ENCODE data around the gene MEGF11.
"Not testable (repeated sequence)": the region's sequence is repeated elsewhere in the genome, so short reads cannot be mapped to it uniquely, and the experiment has no call there.

The MEGF11 gene

DNA sequence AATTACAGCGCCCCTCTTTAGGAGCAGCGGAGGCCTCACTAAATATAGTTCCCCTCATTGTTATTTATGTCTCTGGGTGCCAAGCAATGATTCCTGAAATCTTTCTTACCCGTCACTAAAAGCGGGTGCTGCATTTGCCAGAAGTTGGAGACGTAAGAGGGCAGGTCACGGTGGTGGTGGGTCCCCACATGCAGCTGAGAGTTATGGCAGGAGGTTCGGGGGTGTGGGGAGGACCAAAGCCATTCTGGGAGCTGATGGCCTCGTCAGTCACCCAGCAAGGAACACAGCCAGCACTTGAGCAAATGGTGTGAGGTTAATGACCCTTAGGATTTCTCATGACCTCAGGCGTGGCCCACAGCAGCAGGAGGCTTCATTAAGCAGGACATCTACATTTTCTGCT, 255.1 kb downstream of the MEGF11 start:
- DNase-seq (ENCODE audit: low read depth): no peak

- no peak for DNase-seq (ENCODE audit: low read depth)
Observed at GRCh38 chr15:65996901-65997300, 256.6 kb downstream of the MEGF11 start.

DNA sequence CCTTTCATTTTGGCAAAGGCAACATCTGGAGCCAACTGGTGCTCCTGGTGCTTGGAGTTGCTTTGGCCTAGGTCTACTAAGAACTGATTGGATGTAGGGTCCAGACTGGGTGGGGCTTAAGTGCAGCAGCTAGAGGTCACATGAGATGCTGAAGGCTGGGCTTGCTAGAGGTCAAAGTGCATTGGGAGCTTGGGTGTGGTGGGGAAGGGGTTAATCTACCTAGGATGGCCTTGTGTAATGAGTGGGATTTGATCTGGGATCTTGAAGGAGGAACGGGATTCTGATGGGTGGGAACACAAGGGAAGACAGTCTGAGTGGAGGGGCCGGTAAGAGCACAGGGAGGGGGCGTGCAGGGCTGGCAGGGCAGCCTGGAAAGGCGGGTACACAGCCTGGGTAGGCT, 258.7 kb downstream of the MEGF11 start:
- no peak for DNase-seq (ENCODE audit: low read depth)

- DNase-seq (ENCODE audit: low read depth): no peak
Observed at GRCh38 chr15:65993762-65994161, 259.8 kb downstream of the MEGF11 start.

DNA sequence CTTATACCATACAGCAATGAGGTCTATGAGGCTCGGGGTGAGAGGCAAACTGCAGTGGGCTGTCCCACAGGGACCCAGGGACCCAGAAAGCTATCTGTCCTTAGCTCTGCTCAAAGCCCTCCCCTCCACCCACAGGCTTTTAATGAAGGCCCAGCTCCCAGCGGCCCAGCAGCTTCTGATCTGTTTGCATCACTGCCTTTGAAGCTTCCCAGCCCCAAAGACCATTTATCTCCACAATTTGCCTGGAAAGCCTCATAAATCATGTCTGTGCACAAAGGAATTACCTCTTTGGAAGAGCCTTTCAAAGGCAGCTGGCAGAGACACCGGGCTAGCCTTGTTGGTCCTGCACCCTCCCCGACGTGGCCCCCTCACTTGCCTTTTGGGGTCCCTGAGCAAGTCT, 260.3 kb downstream of the MEGF11 start:
- no peak for DNase-seq (ENCODE audit: low read depth)

DNA sequence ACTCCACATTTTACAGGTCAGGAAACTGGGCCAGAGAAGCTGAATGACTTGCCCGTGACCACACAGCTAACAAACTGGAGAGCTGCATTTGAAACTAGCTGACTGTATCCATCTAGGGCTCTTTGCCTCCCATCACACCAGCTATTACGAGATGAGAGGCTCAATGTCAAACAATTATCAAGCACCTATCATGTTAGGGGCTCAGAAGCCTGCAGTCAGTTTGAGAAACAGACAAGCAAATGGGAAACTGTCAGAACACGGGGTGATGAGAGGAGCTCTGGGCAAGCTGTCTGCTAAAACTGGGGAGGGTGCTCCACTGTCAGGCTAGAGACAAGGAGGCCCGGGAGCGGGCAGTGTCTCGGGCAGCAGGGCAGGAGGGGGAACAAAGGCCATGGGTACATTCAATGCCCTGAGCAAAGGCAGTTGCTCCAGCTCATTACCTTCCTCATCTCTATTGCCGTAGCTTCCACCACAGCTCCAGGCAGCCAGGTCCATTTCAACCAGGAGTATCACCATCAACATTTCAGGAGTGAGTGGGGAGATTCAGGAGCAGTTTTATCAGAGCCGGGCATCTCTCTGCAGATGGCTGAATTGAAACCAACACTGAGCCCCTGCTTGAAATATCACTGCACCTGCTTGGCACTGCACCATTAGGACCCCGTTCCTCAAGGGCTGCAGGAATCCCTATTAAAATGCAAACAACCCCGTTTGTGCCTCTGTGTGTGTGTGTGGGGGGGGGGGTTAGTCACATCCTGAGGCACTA, 261.6 kb downstream of the MEGF11 start:
- DNase-seq (ENCODE audit: low read depth): no peak

- no peak for DNase-seq (ENCODE audit: low read depth)
Observed at GRCh38 chr15:65990298-65990981, 263.1 kb downstream of the MEGF11 start.

DNA sequence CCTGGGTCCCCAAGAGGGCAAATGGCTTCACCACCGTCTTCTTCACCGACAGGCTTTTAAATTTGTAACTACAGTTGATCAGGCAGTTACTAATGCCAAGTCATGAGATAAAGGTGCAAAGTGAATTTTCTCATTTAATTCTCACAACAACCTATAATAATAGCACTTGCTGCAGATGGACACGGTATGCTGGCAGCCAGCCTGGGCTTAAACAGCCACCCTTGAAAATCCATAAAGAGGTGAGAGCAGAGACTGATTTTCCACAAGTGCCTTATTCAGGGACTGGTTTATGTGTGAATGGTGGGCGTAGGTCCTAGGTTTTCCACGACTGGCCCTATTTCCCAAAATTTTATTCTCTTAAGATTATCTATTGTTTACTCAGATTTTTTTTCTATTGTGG, 266.4 kb downstream of the MEGF11 start:
- no peak for DNase-seq (ENCODE audit: low read depth)

DNA sequence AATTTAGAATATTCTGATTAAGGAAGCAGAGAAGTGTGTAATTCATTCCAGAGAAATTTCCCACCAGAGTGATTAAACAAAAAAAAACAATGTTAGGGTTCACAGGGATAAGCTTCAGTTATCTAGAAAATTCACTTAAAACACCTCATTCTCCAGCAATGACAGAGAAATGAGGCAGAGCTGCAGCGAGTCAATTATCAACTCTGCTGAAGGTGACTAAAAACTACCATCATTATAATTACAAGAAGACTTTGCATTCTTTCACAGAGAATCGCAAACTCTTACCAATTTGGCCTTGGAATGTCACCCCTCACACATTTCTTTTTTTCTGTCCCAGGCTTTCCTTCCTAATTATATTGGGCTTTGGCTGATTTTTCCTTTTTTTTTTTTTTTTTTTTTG, 267.1 kb downstream of the MEGF11 start:
- DNase-seq (ENCODE audit: low read depth): no peak

- no peak for DNase-seq (ENCODE audit: low read depth)
Observed at GRCh38 chr15:65985387-65985786, 268.2 kb downstream of the MEGF11 start.

GRCh38 chr15:65982627-65983322, 270.8 kb downstream of the MEGF11 start:
- no peak for DNase-seq (ENCODE audit: low read depth)

GRCh38 chr15:65981837-65982626, 271.5 kb downstream of the MEGF11 start:
- DNase-seq (ENCODE audit: low read depth): no peak

- DNase-seq (ENCODE audit: low read depth): peak; percentile 20
Observed at GRCh38 chr15:65980824-65981456, 272.6 kb downstream of the MEGF11 start.

DNA sequence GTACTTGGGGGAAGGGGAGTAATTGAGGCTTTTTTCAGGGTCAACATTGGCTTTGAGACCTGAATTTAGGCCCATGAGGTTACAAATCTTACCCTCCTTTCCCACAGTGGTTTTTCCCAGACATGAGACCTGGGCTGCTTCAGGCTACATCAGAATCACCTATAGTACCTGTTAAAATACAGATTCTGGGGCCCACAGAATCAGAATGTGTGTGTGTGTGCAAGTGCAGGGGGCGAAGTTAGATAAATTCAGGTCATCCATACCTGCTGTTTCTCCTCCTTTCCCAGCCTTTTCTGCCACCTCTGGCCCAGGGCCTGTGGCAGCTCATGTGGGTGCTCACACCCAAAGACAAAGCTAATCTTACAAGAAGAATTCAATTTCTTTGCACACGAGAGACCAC, 273.7 kb downstream of the MEGF11 start:
- DNase-seq (ENCODE audit: low read depth): no peak

GRCh38 chr15:65979316-65979715, 274.2 kb downstream of the MEGF11 start:
- DNase-seq (ENCODE audit: low read depth): no peak

GRCh38 chr15:65978110-65978509, 275.4 kb downstream of the MEGF11 start:
- no peak for DNase-seq (ENCODE audit: low read depth)

- DNase-seq (ENCODE audit: low read depth): not testable (repeated sequence)
Observed at GRCh38 chr15:65976196-65976595, 277.4 kb downstream of the MEGF11 start.

DNA sequence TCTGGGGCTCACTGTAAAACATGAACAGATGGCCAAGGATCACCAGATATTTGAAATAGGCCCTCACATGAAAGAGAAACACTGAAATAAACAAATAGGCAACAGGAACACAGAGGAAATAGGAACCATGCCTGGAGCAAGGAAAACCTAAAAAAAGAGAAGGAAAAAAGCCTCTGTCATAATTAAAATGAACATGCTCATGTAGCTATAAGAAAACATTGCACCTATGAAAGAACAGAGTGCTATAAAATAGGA, 281.9 kb downstream of the MEGF11 start:
- no peak for DNase-seq (ENCODE audit: low read depth)

- DNase-seq (ENCODE audit: low read depth): no peak
Observed at GRCh38 chr15:65970937-65971740, 282.4 kb downstream of the MEGF11 start.

- DNase-seq (ENCODE audit: low read depth): no peak
Observed at GRCh38 chr15:65969865-65970816, 283.4 kb downstream of the MEGF11 start.

Data from HS-5 (cell line).